K562 (cell line): ENCODE results near the gene ZNF513. TPM values are rescaled to one million over a fixed set of nuclear protein-coding genes. Genes with fewer than 3 reads are reported as not detected.

ENCODE experiments used
- EZH2 ChIP-seq: IDR thresholded peaks from 2 replicates; pipeline ENCODE4 v1.6.1; 2012; ENCODE audit warnings: low read depth, mild to moderate bottlenecking, inconsistent platforms, low read length, borderline replicate concordance
- GABPB1 ChIP-seq: sonication (generic); formaldehyde crosslinking; IDR thresholded peaks from 2 replicates; pipeline ENCODE4 v1.8.0; 2022; ENCODE audit warnings: mild to moderate bottlenecking, missing genetic modification reagents
- HDAC3 ChIP-seq: fragments of 450-650 bp; IDR thresholded peaks from 2 replicates; pipeline ENCODE4 v1.6.1; 2018; ENCODE audit warnings: borderline replicate concordance, mild to moderate bottlenecking, moderate library complexity; ENCODE audit not compliant: partially characterized antibody
- MAFF ChIP-seq: IDR thresholded peaks from 2 replicates; pipeline ENCODE4 v1.6.1; 2012; ENCODE audit warnings: low read length, improper control_type of control experiment
- MGA ChIP-seq: fragments of 450-650 bp; IDR thresholded peaks from 2 replicates; pipeline ENCODE4 v1.6.1; 2016; ENCODE audit warnings: mild to moderate bottlenecking, moderate library complexity
- SAP30 ChIP-seq: fragments of 200-600 bp; sonication (generic); IDR thresholded peaks from 2 replicates; pipeline ENCODE4 v1.6.1; 2012; ENCODE audit warnings: borderline replicate concordance, low read depth, mild to moderate bottlenecking, moderate library complexity, low read length, control low read depth, inconsistent platforms; ENCODE audit not compliant: insufficient read depth, poor library complexity, severe bottlenecking
- SPI1 ChIP-seq: IDR thresholded peaks from 2 replicates; pipeline ENCODE4 v1.6.1; 2011; ENCODE audit warnings: low read depth, low read length, control low read depth, borderline replicate concordance
- ZNF41 ChIP-seq: fragments of 250-450 bp; sonication (Bioruptor Pico); conservative IDR thresholded peaks from 2 replicates; pipeline ENCODE4 v1.4.0; 2020; ENCODE audit warnings: mild to moderate bottlenecking
- polyA plus RNA-seq, 8 experiments: library from polyadenylated mRNA; depleted of rRNA in 4 of 8; stranded (reverse) in 5 of 8; unstranded in 3 of 8; fragments of >200 nt; fragmentation: Nextera tagmentation in 2 of 8; fragmentation: Illumina TruSeq in 1 of 8; extraction: Ambion mirVana in 2 of 8; extraction: Trizol in 1 of 8; gene quantifications; 2 replicates each; pipeline versions ENCODE4 v1.2.1 to v1.2.3, GENCODE V29; 2011 to 2014; ENCODE audit warnings: inconsistent platforms in 1 of 8, missing spikeins in 1 of 8
- total RNA-seq, 7 experiments: library from RNA; depleted of rRNA in 6 of 7; stranded (reverse); fragments of >200 nt in 6 of 7; fragmentation: Illumina TruSeq in 2 of 7; extraction: Trizol in 2 of 7; gene quantifications; 2 replicates each; pipeline versions ENCODE4 v1.2.1 to v1.2.3, GENCODE V29; 2011 to 2021; ENCODE audit warnings: low replicate concordance in 1 of 7
- TF ChIP-seq, protein P1 (sequence below), 3 experiments: IDR thresholded peaks in 2 of 3; conservative IDR thresholded peaks in 1 of 3; 2 replicates each; pipeline ENCODE4 v1.5.1; 2011 to 2012; ENCODE audit warnings: low read length in 3 of 3, mild to moderate bottlenecking in 3 of 3, control low read depth in 2 of 3, improper control_type of control experiment in 1 of 3, inconsistent platforms in 1 of 3, low read depth in 1 of 3, mixed read lengths in 1 of 3, moderate library complexity in 1 of 3; ENCODE audit not compliant: insufficient read depth in 2 of 3

ZNF513 gene
- total and polyA plus RNA-seq, 9 of the 15 experiments (the other 6 are each of a cell fraction or from before 2014, with no cell fraction given), result 0.04 to 13.6 (median 4.4) TPM

DNA sequence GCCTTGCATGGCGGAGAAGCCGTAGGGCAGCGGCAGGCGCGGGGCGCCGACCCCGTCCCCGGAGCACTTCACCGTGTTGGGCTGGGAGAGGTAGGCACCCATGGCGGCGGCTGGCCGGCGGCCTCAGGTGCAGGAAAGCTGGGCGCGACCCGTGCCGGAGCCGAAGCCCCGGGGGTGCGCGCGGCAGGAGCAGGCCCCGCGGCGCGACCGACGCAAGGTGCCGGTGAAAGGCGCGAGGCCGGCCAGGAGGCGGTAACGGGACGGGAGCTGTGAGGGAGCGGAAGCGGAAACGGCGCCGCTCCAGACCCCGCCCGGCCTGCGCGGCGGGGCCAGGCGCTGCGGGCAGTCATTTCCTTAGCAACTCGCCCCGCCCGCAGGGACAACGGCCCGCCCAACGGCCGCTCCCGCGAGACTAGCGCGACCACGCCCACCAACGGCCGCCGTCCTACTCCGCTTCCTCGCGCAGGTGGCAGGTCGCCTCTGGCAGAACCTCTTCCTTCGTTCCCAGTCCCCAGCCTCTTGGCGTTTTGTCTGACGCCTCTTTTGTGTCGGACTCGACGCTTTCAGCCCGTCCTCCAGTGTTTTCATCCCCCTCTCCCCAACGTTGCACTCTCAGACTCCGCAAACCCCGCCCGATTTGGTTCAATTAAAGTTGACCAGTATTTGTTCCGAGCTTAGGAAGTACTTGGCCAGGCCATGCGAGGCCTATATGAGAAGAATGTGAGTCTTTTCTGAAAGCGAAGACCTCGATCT is 29.0 kb upstream of the ZNF513 start, which contains the start of gene PPM1G (continued):
- TF ChIP-seq MGA, result peak; percentile 99
- no peak for TF ChIP-seq SAP30
- peak; percentile 17; the same call in 1 of the 2 replicates for TF ChIP-seq MAFF
- TF ChIP-seq GABPB1 (CRISPR knock-in tag), result peak; percentile 93
- 0 out of 2 replicates have a peak, but pooled peaks have one; percentile 48 for TF ChIP-seq ZNF41
- no peak for TF ChIP-seq HDAC3
- TF ChIP-seq SPI1, result peak; percentile 36; the same call in 1 of the 2 replicates
- no peak for TF ChIP-seq EZH2
- TF ChIP-seq, protein P1, sequence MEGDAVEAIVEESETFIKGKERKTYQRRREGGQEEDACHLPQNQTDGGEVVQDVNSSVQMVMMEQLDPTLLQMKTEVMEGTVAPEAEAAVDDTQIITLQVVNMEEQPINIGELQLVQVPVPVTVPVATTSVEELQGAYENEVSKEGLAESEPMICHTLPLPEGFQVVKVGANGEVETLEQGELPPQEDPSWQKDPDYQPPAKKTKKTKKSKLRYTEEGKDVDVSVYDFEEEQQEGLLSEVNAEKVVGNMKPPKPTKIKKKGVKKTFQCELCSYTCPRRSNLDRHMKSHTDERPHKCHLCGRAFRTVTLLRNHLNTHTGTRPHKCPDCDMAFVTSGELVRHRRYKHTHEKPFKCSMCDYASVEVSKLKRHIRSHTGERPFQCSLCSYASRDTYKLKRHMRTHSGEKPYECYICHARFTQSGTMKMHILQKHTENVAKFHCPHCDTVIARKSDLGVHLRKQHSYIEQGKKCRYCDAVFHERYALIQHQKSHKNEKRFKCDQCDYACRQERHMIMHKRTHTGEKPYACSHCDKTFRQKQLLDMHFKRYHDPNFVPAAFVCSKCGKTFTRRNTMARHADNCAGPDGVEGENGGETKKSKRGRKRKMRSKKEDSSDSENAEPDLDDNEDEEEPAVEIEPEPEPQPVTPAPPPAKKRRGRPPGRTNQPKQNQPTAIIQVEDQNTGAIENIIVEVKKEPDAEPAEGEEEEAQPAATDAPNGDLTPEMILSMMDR (IDR thresholded peaks at IDR 0.05 in 2 of 3, conservative IDR thresholded peaks at IDR 0.05 in 1 of 3; ENCODE audit: insufficient read depth in 2 of 3, low read depth in 1 of 3, low read length in 3 of 3), result 0 out of 6 replicates have a peak, but pooled peaks of 1 of the 3 experiments have one; percentile 7
